HG03060 (cell line): ENCODE data around the gene CRADD.
"Not testable (repeated sequence)": the region's sequence is repeated elsewhere in the genome, so short reads cannot be mapped to it uniquely, and the experiment has no call there.

Source experiments
- ATAC-seq: cut with Tn5 transposase; IDR thresholded peaks from one replicate; pipeline ENCODE4 v1.9.1; 2021; ENCODE audit warnings: low read depth, moderate number of reproducible peaks; ENCODE audit not compliant: unreplicated experiment

The CRADD gene

GRCh38 chr12:93705237-93705636 lies 28.1 kb downstream of the CRADD start:
- ATAC-seq, result no peak

GRCh38 chr12:93706387-93706786 lies 29.2 kb downstream of the CRADD start:
- no peak for ATAC-seq

GRCh38 chr12:93706824-93707223 lies 29.6 kb downstream of the CRADD start:
- ATAC-seq, result no peak

- ATAC-seq, result no peak
Measured at GRCh38 chr12:93707836-93708235, 30.7 kb downstream of the CRADD start.

GRCh38 chr12:93708952-93709351 lies 31.8 kb downstream of the CRADD start:
- ATAC-seq, result no peak

- ATAC-seq, result no peak
Measured at GRCh38 chr12:93709386-93709785, 32.2 kb downstream of the CRADD start.

- ATAC-seq, result no peak
Measured at GRCh38 chr12:93710574-93710926, 33.4 kb downstream of the CRADD start.

GRCh38 chr12:93711502-93711901 lies 34.3 kb downstream of the CRADD start:
- not testable (repeated sequence) for ATAC-seq

GRCh38 chr12:93712200-93712599 lies 35.0 kb downstream of the CRADD start:
- no peak for ATAC-seq

GRCh38 chr12:93713060-93713459 lies 35.9 kb downstream of the CRADD start:
- ATAC-seq, result no peak

- ATAC-seq, result no peak
Measured at GRCh38 chr12:93713800-93714199, 36.6 kb downstream of the CRADD start.

GRCh38 chr12:93714382-93714781 lies 37.2 kb downstream of the CRADD start:
- ATAC-seq, result no peak

GRCh38 chr12:93719710-93720109 lies 42.5 kb downstream of the CRADD start:
- no peak for ATAC-seq

- ATAC-seq, result no peak
Measured at GRCh38 chr12:93720559-93720958, 43.4 kb downstream of the CRADD start.

- ATAC-seq, result no peak
Measured at GRCh38 chr12:93722179-93722578, 45.0 kb downstream of the CRADD start.

GRCh38 chr12:93722835-93723567 lies 45.8 kb downstream of the CRADD start:
- ATAC-seq, result no peak

- no peak for ATAC-seq
Measured at GRCh38 chr12:93723568-93723930, 46.4 kb downstream of the CRADD start.

GRCh38 chr12:93725531-93725930 lies 48.4 kb downstream of the CRADD start:
- no peak for ATAC-seq

GRCh38 chr12:93727195-93727811 lies 50.1 kb downstream of the CRADD start:
- no peak for ATAC-seq

- ATAC-seq, result no peak
Measured at GRCh38 chr12:93727911-93728310, 50.7 kb downstream of the CRADD start.

GRCh38 chr12:93729934-93730333 lies 52.8 kb downstream of the CRADD start:
- ATAC-seq, result no peak

GRCh38 chr12:93733358-93733757 lies 56.2 kb downstream of the CRADD start:
- ATAC-seq, result no peak
